RWPE2 (cell line): ENCODE results near the gene GRIK3.

Experiments
- ATAC-seq: fragments of 200-7000 bp; cut with Tn5 transposase; 3 replicates; pipeline ENCODE4 v1.9.1; 2021; ENCODE audit warnings: low read depth
- DNase-seq: peaks from one replicate; pipeline ENCODE4 v3.0.0-alpha.2; 2020; ENCODE audit warnings: low spot score
- H3K27ac ChIP-seq: fragments of 450-650 bp; 2 replicates; pipeline ENCODE4 v1.5.1; 2017; ENCODE audit warnings: mild to moderate bottlenecking; ENCODE audit not compliant: poor library complexity, severe bottlenecking
- H3K27me3 ChIP-seq: fragments of 250-450 bp; sonication (Bioruptor Pico); 2 replicates; pipeline ENCODE4 v1.5.1; 2021; ENCODE audit warnings: mild to moderate bottlenecking, moderate library complexity; ENCODE audit not compliant: insufficient read depth, poor library complexity, severe bottlenecking
- H3K36me3 ChIP-seq: fragments of 250-450 bp; sonication (Bioruptor Pico); 2 replicates; pipeline ENCODE4 v1.5.1; 2020; ENCODE audit warnings: low read depth, mild to moderate bottlenecking, moderate library complexity
- H3K4me1 ChIP-seq: fragments of 250-450 bp; sonication (Bioruptor Pico); 2 replicates; pipeline ENCODE4 v1.5.1; 2021; ENCODE audit warnings: mild to moderate bottlenecking, moderate library complexity; ENCODE audit not compliant: insufficient read depth, poor library complexity, severe bottlenecking
- H3K4me3 ChIP-seq: fragments of 250-450 bp; sonication (Bioruptor Pico); 2 replicates; pipeline ENCODE4 v1.5.1; 2021; ENCODE audit warnings: mild to moderate bottlenecking, moderate library complexity; ENCODE audit not compliant: severe bottlenecking
- H3K9me3 ChIP-seq: fragments of 250-450 bp; sonication (Bioruptor Pico); 2 replicates; pipeline ENCODE4 v1.5.1; 2021; ENCODE audit warnings: mild to moderate bottlenecking, moderate library complexity; ENCODE audit not compliant: severe bottlenecking
- TF ChIP-seq, protein P1 (sequence below): fragments of 450-650 bp; IDR thresholded peaks from one replicate; pipeline ENCODE4 v1.5.1; 2017; ENCODE audit warnings: mild to moderate bottlenecking, moderate library complexity; ENCODE audit not compliant: poor library complexity, severe bottlenecking

Gene GRIK3

DNA sequence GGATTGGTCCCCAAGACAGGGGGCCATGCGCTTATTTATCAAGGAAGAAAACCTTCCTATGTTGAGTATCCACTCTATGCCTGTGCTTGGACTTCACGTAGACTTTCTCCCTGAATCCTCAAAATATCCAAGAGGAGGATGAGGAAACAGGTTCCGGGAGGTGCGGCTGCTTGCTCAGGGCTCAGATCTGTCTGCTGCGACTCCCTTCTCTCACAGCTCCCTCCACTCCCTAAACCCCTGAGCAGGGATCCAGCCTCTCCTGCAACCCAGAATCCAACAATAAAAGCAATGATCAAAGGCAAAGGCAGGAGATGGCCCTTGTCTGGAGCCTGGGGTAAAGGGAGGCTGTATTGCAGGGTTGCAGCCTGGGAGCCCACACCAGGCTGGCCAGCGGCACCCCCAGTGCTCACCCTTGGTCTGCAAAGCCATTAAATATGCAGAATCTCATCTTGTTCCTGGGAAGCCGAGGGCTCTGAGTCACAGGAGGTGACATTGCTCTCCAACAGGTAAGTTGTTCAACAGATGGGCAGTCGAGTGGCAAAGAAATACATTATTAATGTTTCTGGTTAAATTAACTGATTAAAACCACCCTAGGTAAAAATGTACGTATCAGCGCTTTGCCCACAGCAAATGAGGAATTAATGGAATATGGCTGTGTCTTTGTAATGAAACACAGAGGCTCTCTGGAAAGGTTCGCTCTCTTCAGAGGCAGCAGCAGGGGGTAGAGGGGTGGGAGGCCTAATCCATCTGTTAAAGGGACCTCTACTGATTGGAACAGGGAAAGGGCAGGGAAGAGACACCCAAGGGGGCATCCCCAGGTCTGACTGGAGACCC, 111.5 kb downstream of the GRIK3 start:
- Histone ChIP-seq H3K4me1 (no peaks in the 10 kb centered on the region), H3K27ac (no peak overlapping the region), H3K4me3 (no peak overlapping the region), H3K27me3 (no peaks in the 10 kb centered on the region), H3K36me3 (no peaks in the 10 kb centered on the region), H3K9me3 (no peaks in the 10 kb centered on the region)
- TF ChIP-seq, protein P1, sequence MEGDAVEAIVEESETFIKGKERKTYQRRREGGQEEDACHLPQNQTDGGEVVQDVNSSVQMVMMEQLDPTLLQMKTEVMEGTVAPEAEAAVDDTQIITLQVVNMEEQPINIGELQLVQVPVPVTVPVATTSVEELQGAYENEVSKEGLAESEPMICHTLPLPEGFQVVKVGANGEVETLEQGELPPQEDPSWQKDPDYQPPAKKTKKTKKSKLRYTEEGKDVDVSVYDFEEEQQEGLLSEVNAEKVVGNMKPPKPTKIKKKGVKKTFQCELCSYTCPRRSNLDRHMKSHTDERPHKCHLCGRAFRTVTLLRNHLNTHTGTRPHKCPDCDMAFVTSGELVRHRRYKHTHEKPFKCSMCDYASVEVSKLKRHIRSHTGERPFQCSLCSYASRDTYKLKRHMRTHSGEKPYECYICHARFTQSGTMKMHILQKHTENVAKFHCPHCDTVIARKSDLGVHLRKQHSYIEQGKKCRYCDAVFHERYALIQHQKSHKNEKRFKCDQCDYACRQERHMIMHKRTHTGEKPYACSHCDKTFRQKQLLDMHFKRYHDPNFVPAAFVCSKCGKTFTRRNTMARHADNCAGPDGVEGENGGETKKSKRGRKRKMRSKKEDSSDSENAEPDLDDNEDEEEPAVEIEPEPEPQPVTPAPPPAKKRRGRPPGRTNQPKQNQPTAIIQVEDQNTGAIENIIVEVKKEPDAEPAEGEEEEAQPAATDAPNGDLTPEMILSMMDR = no peak
- ATAC-seq (no peak), DNase-seq (no peak)

DNA sequence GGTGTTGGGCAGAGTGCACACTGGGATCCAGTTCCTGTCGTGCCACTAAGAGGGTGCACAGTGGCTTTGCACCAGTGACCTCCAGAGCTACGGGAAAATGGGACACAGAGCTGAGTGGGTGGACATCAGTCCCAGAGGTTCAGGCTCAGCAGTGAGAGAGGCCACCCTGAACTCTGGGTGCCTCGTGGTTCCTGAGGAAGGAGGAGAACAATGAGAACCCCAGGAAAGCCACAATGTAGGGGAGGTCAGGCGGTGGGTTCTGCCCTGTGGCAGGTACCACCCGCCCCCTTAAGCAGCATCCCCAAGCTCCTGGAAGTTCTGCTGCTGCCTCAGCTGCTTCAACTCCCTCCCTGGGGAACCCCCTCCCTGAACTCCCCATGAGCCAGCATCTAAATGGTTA, 112.2 kb downstream of the GRIK3 start:
- no peaks in the 10 kb centered on the region for H3K4me1 ChIP-seq
- TF ChIP-seq, protein P1 = no peak
- no peaks in the 10 kb centered on the region for H3K36me3 ChIP-seq
- no peaks in the 10 kb centered on the region for H3K27me3 ChIP-seq
- H3K9me3 ChIP-seq = no peaks in the 10 kb centered on the region
- ATAC-seq = no peak
- DNase-seq = no peak
- no peak overlapping the region for H3K4me3 ChIP-seq
- no peak overlapping the region for H3K27ac ChIP-seq

DNA sequence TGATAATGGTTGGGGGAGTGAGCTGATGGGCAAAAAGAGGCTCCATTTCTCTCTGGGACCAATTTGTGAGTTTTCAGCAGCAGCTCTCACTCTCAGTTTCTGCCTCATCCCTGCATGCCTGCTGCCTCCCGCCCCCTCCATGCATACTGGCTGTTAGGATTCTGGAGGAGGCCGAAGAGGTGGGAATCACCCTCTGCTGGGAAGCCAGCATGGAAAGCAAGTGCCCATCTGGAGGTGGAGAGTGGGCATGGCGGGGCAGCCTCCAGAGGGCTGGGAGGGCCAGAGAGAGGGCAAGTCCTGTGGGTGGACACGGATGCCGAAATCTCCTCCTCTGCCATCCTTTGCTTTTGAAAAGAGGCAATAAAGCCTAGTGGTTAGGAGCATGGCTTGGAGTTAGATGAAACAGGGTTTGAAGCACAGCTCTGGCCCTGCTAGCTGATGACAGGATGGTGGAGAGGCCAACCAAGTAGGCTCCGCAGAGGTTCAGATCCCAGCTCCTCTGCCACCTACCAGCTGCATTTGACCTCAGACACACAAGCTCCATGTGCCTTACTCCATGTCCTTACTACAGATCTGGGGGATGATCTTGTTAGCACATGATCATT, 113.4 kb downstream of the GRIK3 start:
- Histone ChIP-seq H3K4me3 (no peak overlapping the region), H3K36me3 (no peaks in the 10 kb centered on the region), H3K27me3 (no peaks in the 10 kb centered on the region), H3K27ac (no peak overlapping the region), H3K9me3 (no peaks in the 10 kb centered on the region), H3K4me1 (no peaks in the 10 kb centered on the region)
- DNase-seq (no peak), ATAC-seq (no peak)
- TF ChIP-seq, protein P1 = no peak

DNA sequence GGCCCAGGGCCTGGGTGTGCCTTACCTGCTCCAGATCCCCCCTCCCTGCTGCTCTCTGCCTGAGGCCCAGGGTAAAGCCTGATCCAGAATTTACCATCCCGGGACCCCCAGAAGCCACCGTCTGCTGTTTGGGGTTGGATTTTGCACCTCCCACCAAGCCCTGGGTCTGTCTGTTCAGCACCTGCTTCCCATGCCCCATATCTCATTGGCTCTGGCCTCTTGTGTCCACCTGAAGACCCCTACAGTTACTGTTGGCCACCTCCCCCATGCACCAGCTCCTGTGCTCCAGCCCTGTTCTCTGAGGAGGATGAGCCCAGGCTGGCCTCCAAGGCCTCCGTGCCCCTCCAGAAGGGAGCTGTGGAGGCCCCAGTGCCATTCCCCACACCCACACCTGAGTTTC, 113.9 kb downstream of the GRIK3 start:
- DNase-seq = no peak
- H3K4me1 ChIP-seq = no peaks in the 10 kb centered on the region
- no peaks in the 10 kb centered on the region for H3K9me3 ChIP-seq
- no peaks in the 10 kb centered on the region for H3K27me3 ChIP-seq
- no peak for ATAC-seq
- no peak overlapping the region for H3K27ac ChIP-seq
- H3K36me3 ChIP-seq = no peaks in the 10 kb centered on the region
- no peak overlapping the region for H3K4me3 ChIP-seq
- TF ChIP-seq, protein P1 = no peak
